K562 (cell line): ENCODE measurements around the gene ACOT2. TPM values are rescaled to one million over a fixed set of nuclear protein-coding genes. Genes with fewer than 3 reads are reported as not detected.

Source experiments
- ATAC-seq: fragments of 200-7000 bp; cut with Tn5 transposase; 3 replicates; pipeline ENCODE4 v1.9.1; 2020; ENCODE audit warnings: moderate library complexity
- BruUV-seq: library from RNA; stranded (reverse); fragments of 400-500 nt; replicated peaks from 2 replicates; lab custom pipeline; 2021; lab: Mats Ljungman, UMichigan
- CTCF ChIA-PET: fragments of 300-600 bp; formaldehyde crosslinking; extraction: SDS; loops from one replicate; lab custom pipeline; 2021; ENCODE audit warnings: low intra/inter-chr PET ratio; lab: Yijun Ruan, JAX
- POLR2A ChIA-PET: fragments of 300-600, 350-650 bp; sonication (Branson Sonifier 250); formaldehyde crosslinking; extraction: SDS; loops from one replicate; lab custom pipeline; 2021; ENCODE audit warnings: antibody characterized with exemption, inconsistent platforms; lab: Yijun Ruan, JAX
- DNase-seq, 4 experiments: peaks; one replicate each; pipeline versions ENCODE4 v3.0.0 to v3.0.0-alpha.2; 2011 to 2018; ENCODE audit warnings: low spot score in 3 of 4, mixed read lengths in 3 of 4; ENCODE audit errors: extremely low read depth in 1 of 4
- FAIRE-seq: peaks from 2 replicates; lab custom pipeline; 2011; peaks lifted over from hg19 to GRCh38; lab: Jason Lieb, UNC
- H2AFZ ChIP-seq: 2 replicates; pipeline ENCODE4 v1.6.0; 2011; ENCODE audit warnings: low read depth, low read length, control low read depth, inconsistent platforms
- H3K27ac ChIP-seq: fragments of 200-600 bp; 3 replicates; pipeline ENCODE4 v1.8.0; 2011; ENCODE audit warnings: low read depth, mild to moderate bottlenecking, control low read depth, inconsistent platforms, low read length, moderate library complexity, mixed read lengths; ENCODE audit errors: extremely low read depth
- H3K27me3 ChIP-seq, 2 experiments: fragments of 300-600 bp in 1 of 2; 2 replicates in 1 of 2; 3 replicates in 1 of 2; pipeline versions ENCODE4 v1.6.0 to v1.8.0; 2011; ENCODE audit warnings: inconsistent platforms in 2 of 2, low read length in 2 of 2, mild to moderate bottlenecking in 1 of 2, mixed read lengths in 1 of 2, moderate library complexity in 1 of 2; ENCODE audit not compliant: control insufficient read depth in 2 of 2, insufficient read depth in 2 of 2
- H3K36me3 ChIP-seq: fragments of 300-600 bp; 3 replicates; pipeline ENCODE4 v1.8.0; 2011; ENCODE audit warnings: mild to moderate bottlenecking, low read length, inconsistent platforms; ENCODE audit not compliant: control insufficient read depth, insufficient read depth
- H3K4me1 ChIP-seq, 2 experiments: fragments of 200-600 bp in 1 of 2; replicated peaks in 1 of 2; 2 replicates in 1 of 2; 3 replicates in 1 of 2; pipeline versions ENCODE4 v1.5.1 to v1.8.0; 2011; ENCODE audit warnings: inconsistent platforms in 2 of 2, low read length in 2 of 2, mild to moderate bottlenecking in 1 of 2, mixed read lengths in 1 of 2, moderate library complexity in 1 of 2; ENCODE audit not compliant: control insufficient read depth in 2 of 2, insufficient read depth in 2 of 2
- H3K4me2 ChIP-seq: 2 replicates; pipeline ENCODE4 v1.6.1; 2011; ENCODE audit warnings: low read length, control low read depth, inconsistent platforms, mixed read lengths; ENCODE audit not compliant: insufficient read depth
- H3K4me3 ChIP-seq: fragments of 200-600 bp; sonication (generic), shearing (Covaris generic); 2 replicates; pipeline ENCODE4 v1.5.1; 2016; ENCODE audit warnings: control low read depth, inconsistent platforms
- H3K79me2 ChIP-seq: fragments of 200-600 bp; 3 replicates; pipeline ENCODE4 v1.8.0; 2011; ENCODE audit warnings: low read length, inconsistent platforms; ENCODE audit not compliant: control insufficient read depth, insufficient read depth
- H3K9ac ChIP-seq, 2 experiments: 2 replicates each; pipeline versions ENCODE4 v1.6.0 to v1.6.1; 2011; ENCODE audit warnings: low read depth in 2 of 2, low read length in 2 of 2, control low read depth in 1 of 2, inconsistent platforms in 1 of 2, mild to moderate bottlenecking in 1 of 2, mixed read lengths in 1 of 2; ENCODE audit not compliant: insufficient read depth in 1 of 2
- H3K9me1 ChIP-seq: one replicate; pipeline ENCODE4 v1.6.0; 2011; ENCODE audit warnings: inconsistent platforms, mild to moderate bottlenecking, low read length, moderate library complexity; ENCODE audit not compliant: control insufficient read depth, insufficient read depth
- H3K9me3 ChIP-seq: replicated peaks from 2 replicates; pipeline ENCODE4 v1.5.1; 2011; ENCODE audit warnings: low read depth, low read length, inconsistent platforms; ENCODE audit not compliant: control insufficient read depth, insufficient read depth
- H4K20me1 ChIP-seq: replicated peaks from 2 replicates; pipeline ENCODE4 v1.6.1; 2011; ENCODE audit warnings: low read length, inconsistent platforms, mixed read lengths; ENCODE audit not compliant: control insufficient read depth, insufficient read depth
- CBX8 ChIP-seq: fragments of 200-600 bp; sonication (generic); IDR thresholded peaks from 2 replicates; pipeline ENCODE4 v1.6.1; 2012; ENCODE audit warnings: borderline replicate concordance, mixed run types, low read depth, mild to moderate bottlenecking, moderate library complexity, mixed read lengths, low read length, control low read depth, inconsistent platforms; ENCODE audit not compliant: poor library complexity, severe bottlenecking; ENCODE audit errors: extremely low read depth
- ERF ChIP-seq: fragments of 450-650 bp; formaldehyde crosslinking; IDR thresholded peaks from 2 replicates; pipeline ENCODE4 v1.4.0; 2020; ENCODE audit warnings: mild to moderate bottlenecking, mixed read lengths
- HMGN3 ChIP-seq: IDR thresholded peaks from 2 replicates; pipeline ENCODE4 v1.6.1; 2011; ENCODE audit warnings: borderline replicate concordance, low read depth, mild to moderate bottlenecking, mixed read lengths, low read length; ENCODE audit not compliant: insufficient read length; ENCODE audit errors: extremely low read depth
- IFI16 ChIP-seq: fragments of 250-450 bp; sonication (Bioruptor Pico); IDR thresholded peaks from 2 replicates; pipeline ENCODE4 v2.1.2; 2022; ENCODE audit warnings: mild to moderate bottlenecking, inconsistent platforms
- ILF3 ChIP-seq: fragments of 450-650 bp; IDR thresholded peaks from 2 replicates; pipeline ENCODE4 v1.6.1; 2018; ENCODE audit warnings: antibody characterized with exemption, mild to moderate bottlenecking, moderate library complexity, borderline replicate concordance
- MTF1 ChIP-seq: fragments of 250-450 bp; sonication (Bioruptor Pico); IDR thresholded peaks from 2 replicates; pipeline ENCODE4 v1.9.0; 2021; ENCODE audit warnings: moderate library complexity, mild to moderate bottlenecking, inconsistent platforms, borderline replicate concordance
- PURB ChIP-seq: sonication (generic); formaldehyde crosslinking; IDR thresholded peaks from 2 replicates; pipeline ENCODE4 v1.9.0; 2021; ENCODE audit warnings: low read depth, mild to moderate bottlenecking, missing genetic modification reagents
- SMARCE1 ChIP-seq: fragments of 450-650 bp; IDR thresholded peaks from 2 replicates; pipeline ENCODE4 v1.7.1; 2016; ENCODE audit warnings: mild to moderate bottlenecking
- ZC3H8 ChIP-seq: fragments of 450-650 bp; IDR thresholded peaks from 2 replicates; pipeline ENCODE4 v1.6.1; 2017
- ZFX ChIP-seq: sonication (generic); formaldehyde crosslinking; IDR thresholded peaks from 2 replicates; pipeline ENCODE4 v1.8.0; 2022; ENCODE audit warnings: mild to moderate bottlenecking, missing genetic modification reagents, moderate library complexity
- ZNF584 ChIP-seq: fragments of 200-800 bp; sonication (Bioruptor generic); IDR thresholded peaks from 2 replicates; pipeline ENCODE4 v1.6.1; 2016; ENCODE audit warnings: low read depth, mild to moderate bottlenecking, missing genetic modification characterization, missing compliant biosample characterization
- ZNF668 ChIP-seq: fragments of 250-450 bp; sonication (Bioruptor Pico); IDR thresholded peaks from 2 replicates; pipeline ENCODE4 v1.8.0; 2022; ENCODE audit warnings: mild to moderate bottlenecking, inconsistent platforms
- WGBS: fragments of 100-300 bp; shearing (Covaris generic); methylation state at CpG from one replicate; pipeline ENCODE4 v1.1.6; 2016; ENCODE audit warnings: low coverage, mixed read lengths; ENCODE audit not compliant: insufficient coverage; ENCODE audit errors: missing lambda C conversion rate; 5-methylcytosine and 5-hydroxymethylcytosine counted together
- in situ Hi-C: fragments of 300-500 bp; cut with MboI; formaldehyde crosslinking; loops from 4 replicates; pipeline ENCODE4 v1.15.0; 2018; ENCODE audit warnings: inconsistent platforms, mixed read lengths
- intact Hi-C: fragments of 100-400 bp; cut with micrococcal nuclease; formaldehyde crosslinking; loops from 2 replicates; pipeline ENCODE4 v1.14.2; 2022
- polyA plus RNA-seq, 8 experiments: library from polyadenylated mRNA; depleted of rRNA in 4 of 8; stranded (reverse) in 5 of 8; unstranded in 3 of 8; fragments of >200 nt; fragmentation: Nextera tagmentation in 2 of 8; fragmentation: Illumina TruSeq in 1 of 8; extraction: Ambion mirVana in 2 of 8; extraction: Trizol in 1 of 8; gene quantifications; 2 replicates each; pipeline versions ENCODE4 v1.2.1 to v1.2.3, GENCODE V29; 2011 to 2014; ENCODE audit warnings: inconsistent platforms in 1 of 8, missing spikeins in 1 of 8
- total RNA-seq, 7 experiments: library from RNA; depleted of rRNA in 6 of 7; stranded (reverse); fragments of >200 nt in 6 of 7; fragmentation: Illumina TruSeq in 2 of 7; extraction: Trizol in 2 of 7; gene quantifications; 2 replicates each; pipeline versions ENCODE4 v1.2.1 to v1.2.3, GENCODE V29; 2011 to 2021; ENCODE audit warnings: low replicate concordance in 1 of 7

ACOT2 gene
- total and polyA plus RNA-seq, 9 of the 15 experiments (the other 6 are each of a cell fraction or from before 2014, with no cell fraction given), result 0.04 to 0.15 (median 0.04) TPM; not detected in 6

DNA sequence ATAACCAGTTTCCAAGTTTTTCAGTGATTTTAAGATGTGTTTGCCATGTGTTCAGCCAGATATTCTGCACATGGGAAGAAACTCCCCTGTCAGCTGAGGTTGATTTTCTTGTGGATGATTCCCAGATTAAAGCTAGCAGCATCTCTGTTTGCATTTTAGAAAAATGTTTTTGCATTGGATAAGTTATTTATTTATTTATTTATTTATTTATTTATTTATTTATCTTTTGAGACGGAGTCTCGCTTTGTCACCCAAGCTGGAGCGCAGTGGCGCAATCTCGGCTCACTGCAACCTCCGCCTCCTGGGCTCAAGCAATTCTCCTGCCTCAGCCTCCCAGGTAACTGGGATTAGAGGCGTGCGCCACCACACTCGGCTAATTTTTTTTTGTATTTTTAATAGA lies 25.5 kb downstream of the ACOT2 start:
- ChIA-PET POLR2A (no interaction called here), CTCF (no interaction called here)
- FAIRE-seq (no peak), ATAC-seq (no peak), DNase-seq (no peak)
- in situ Hi-C loops (no loop called here), intact Hi-C loops (no loop called here)
- no peaks in the 10 kb centered on the region for H4K20me1 ChIP-seq
- 36% methylated on average over 7 of the region's 9 CpGs for WGBS
- no peaks in the 10 kb centered on the region; a peak in 2 of 5 replicates for H3K4me1 ChIP-seq
- no peak overlapping the region for H3K27ac ChIP-seq
- no peaks in the 10 kb centered on the region for H3K27me3 ChIP-seq
- no peaks in the 10 kb centered on the region for H3K79me2 ChIP-seq
- no peak for TF ChIP-seq ZFX (CRISPR knock-in tag)
- no peak for TF ChIP-seq CBX8
- no peak for TF ChIP-seq ILF3
- no peak for TF ChIP-seq ZNF668 (CRISPR knock-in tag)
- TF ChIP-seq ERF (CRISPR knock-in tag), result no peak
- no peak for TF ChIP-seq ZC3H8
- TF ChIP-seq PURB (CRISPR knock-in tag), result no peak
- no peak for TF ChIP-seq SMARCE1
- no peak for TF ChIP-seq MTF1 (CRISPR knock-in tag)
- no peak for TF ChIP-seq HMGN3
- TF ChIP-seq IFI16 (CRISPR knock-in tag), result no peak
- no peak for TF ChIP-seq ZNF584
- no peaks in the 10 kb centered on the region for H3K9me1 ChIP-seq
- no peak overlapping the region for H3K9ac ChIP-seq
- no peak overlapping the region for H2AFZ ChIP-seq
- BruUV-seq, result no TSS peak
- no peak overlapping the region for H3K4me3 ChIP-seq
- no peak overlapping the region for H3K4me2 ChIP-seq
- H3K9me3 ChIP-seq, result no peaks in the 10 kb centered on the region
- no peaks in the 10 kb centered on the region for H3K36me3 ChIP-seq
